NK-92 (cell line): ENCODE results near the gene SNAPC4.

Source experiments
- DNase-seq: peaks from one replicate; lab custom pipeline; 2025; ENCODE audit not compliant: unreplicated experiment; lab: John Stamatoyannopoulos, UW

SNAPC4 gene

GRCh38 chr9:136372561-136373299, 27.2 kb downstream of the SNAPC4 start:
- DNase-seq: no peak

DNA sequence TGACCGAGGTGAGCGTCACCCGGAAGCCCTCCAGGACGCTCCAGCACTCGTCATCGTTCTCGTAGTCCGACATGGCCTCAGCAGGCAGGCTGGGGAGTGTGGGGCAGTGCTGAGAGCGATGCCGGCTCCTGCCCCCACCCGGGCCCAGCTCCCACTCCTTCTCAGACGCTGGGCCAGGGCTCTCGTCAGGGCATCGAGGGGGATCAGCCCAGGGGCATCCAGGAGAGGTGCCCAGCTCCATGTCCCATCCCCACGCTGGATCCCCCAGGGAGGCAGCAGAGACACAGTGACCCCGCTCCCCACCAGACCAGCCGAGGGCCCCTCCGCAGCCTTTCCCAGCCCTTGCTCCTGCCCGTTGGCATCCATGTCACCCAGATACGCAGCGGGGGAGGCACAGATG, 28.0 kb downstream of the SNAPC4 start:
- DNase-seq: no peak

- no peak for DNase-seq
Measured at GRCh38 chr9:136371533-136371880, 28.5 kb downstream of the SNAPC4 start.

DNA sequence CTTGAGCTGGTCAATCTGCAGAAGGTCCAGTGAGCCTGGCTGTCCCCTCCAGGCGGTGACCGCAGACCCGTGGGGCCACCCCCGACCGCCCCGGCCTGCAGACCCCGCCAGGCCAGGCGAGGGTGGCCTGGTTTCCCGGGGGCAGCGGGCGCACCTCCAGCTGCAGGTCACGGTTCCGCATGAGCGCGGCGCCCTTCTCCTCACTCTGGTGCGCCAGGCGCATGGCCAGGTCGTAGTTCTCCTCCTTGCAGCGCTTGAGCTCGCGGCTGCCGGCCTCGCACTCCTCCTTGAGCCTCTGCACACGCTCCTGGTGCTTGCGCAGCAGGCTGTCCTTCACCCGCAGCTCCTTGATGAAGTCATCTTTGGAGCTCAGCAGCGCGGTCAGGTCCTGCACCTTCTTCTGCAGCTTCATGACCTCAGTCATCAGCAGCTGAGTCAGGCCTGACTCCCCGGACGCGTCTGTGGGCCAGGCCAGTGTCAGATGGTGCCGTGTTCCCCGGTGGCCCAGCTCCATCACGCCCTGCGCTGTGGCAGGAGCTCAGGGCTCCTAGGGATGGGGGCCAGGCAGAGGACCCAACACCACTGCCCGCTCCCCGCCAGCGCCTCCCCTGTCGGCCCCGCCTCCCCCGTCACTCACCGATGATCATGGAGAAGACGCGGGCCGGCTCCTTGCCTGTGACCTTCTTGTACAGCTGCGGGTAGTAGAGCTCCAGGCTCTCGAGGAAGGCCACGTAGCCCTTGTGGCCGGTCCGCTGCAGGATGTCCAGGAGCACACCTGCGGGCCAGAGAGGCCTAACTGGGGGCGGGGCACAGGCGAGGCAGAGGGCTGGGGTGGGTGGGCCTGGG, 29.1 kb downstream of the SNAPC4 start:
- no peak for DNase-seq

DNA sequence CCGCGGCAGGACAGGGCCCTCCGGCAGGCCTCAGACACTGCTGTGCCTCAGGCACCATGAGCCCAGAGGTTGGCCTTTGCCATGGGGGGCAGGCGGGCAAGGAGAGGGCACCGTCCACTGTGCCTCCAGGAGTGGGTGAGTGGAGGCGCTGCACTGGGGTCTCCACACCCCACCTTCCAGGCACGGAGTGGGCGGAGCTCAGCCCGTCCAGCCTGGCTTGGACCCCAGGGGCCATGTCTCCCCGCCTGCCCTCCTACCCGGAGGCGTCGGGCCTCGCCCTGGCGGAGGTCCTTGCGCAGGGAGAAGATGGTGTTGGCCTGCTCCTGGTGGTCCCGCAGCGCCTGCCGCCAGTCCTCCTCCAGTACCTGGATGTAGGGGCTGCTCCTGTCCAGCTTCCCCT, 29.9 kb downstream of the SNAPC4 start:
- DNase-seq: no peak

- no peak for DNase-seq
Measured at GRCh38 chr9:136368190-136368589, 31.8 kb downstream of the SNAPC4 start.

DNA sequence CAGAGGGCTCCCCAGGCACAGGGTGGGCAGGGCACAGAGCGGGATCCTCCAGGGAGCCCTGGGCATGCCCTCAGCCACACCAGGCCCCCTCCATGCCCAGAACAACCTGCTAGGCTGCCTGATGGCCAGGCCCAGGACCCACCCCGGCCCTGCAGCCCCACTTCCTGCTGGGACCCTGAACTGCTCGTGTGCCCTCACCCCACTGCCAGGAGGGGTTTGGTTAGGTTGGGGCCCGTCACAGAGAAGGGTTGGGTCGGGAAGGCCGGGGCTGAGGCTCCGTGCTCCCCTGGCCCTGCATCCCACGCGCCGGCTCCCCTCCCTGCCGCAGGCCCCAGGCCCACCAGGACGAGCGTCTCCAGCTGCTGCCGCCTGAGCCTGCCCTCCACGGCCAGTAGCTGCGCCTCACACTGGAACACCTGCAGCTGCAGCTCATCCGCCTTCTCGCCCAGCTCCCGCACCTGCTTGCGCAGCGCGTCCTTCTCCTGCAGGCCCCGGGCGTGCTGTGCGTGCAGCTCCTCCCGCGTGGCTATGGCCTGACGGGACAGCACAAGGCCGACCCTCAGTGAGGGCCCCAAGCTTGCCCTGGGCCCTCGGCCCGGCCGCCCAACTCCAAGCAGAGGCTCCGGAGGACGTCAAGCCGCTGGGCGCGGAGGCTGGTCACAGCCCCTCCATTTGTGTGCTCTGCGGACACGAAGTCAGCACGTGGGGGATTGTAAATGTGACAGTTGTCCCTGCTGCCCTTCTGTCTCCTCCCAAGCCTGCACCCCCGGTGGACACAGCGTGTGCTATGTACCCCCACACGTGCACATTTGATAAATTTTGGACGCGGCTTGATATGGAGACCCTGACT, 32.4 kb downstream of the SNAPC4 start:
- DNase-seq: no peak

- DNase-seq: no peak
Measured at GRCh38 chr9:136366826-136367225, 33.1 kb downstream of the SNAPC4 start.

GRCh38 chr9:136365775-136366222, 34.2 kb downstream of the SNAPC4 start:
- DNase-seq: no peak

- no peak for DNase-seq
Measured at GRCh38 chr9:136364942-136365774, 34.8 kb downstream of the SNAPC4 start.

- no peak for DNase-seq
Measured at GRCh38 chr9:136363949-136364748, 35.8 kb downstream of the SNAPC4 start.

GRCh38 chr9:136363106-136363948, 36.6 kb downstream of the SNAPC4 start, which contains the start of gene DNLZ:
TSS of gene DNLZ (minus strand) at chr9:136363744. CDS start at chr9:136363714, 30 bp downstream.
- no peak for DNase-seq

- DNase-seq: no peak
Measured at GRCh38 chr9:136362450-136362784, 37.6 kb downstream of the SNAPC4 start.

GRCh38 chr9:136361754-136362449, 38.1 kb downstream of the SNAPC4 start:
- DNase-seq: no peak

- no peak for DNase-seq
Measured at GRCh38 chr9:136361047-136361753, 38.8 kb downstream of the SNAPC4 start.

DNA sequence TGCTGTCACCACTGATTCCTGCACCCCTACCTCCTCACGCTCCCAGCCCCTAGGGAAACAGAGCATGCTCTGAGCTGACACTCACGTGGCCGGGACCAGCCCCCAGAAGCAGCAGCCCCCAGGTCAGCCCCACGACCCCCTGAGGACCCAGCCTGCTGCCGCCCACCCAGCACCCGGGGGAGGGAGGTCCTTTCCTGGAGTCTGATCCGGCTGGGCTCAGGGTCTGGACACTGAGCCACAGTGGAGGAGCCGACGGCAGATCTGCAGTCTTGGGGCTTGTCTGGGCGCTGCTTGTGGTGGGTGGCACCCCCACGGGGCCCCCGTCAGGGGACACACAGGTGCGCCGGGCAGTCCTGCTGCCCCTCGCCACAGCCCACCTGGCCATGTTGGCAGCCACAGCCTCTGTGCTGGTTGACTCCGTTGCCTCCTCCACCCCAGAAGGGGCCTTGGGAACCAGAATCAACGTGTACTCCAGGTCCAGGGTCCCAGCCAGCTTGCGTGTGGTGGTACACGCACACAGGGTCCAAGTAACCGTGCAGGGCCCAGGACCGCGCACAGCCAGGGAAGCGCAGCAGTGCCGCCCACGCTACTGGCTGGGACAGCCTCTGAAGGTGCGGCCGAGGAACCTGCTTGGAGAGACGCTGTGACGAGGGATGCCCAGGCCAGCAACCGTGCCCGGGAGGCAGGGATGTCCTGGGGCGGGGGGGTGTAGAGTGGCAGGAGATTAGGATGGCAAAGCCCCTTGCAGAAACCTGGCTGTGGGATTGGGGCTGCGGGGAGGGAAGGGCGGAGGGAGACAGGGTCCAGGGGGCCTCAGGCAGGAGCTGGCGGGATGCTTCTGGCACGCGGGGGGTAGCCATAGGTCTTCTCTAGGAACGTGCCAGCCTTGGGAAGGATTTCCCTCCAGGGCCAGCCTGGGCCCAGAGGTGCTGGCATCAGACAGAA, 39.9 kb downstream of the SNAPC4 start:
- DNase-seq: no peak

DNA sequence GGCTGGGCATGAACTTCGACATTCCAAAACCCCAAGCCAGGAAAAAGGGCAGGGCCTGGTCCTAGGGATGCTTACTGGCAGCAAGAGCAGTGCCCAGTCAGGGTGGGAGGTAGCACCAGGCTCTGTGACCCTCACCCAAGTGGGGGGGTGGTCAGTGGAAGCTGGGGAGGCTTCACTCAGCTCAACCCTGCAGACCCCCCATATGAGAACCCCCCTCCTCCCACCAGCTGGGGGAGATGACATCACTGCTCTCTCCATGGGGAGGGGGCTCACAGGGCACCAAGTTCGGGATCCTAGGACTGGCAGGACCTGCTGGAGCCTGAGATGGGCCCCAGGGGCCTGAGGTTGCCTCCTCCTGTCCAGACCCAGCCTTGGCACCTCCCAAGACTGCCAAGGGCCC, 41.1 kb downstream of the SNAPC4 start:
- no peak for DNase-seq
